HL-60 (cell line): Measurements from ENCODE around the gene BAD.
A peak's percentile ranks its signal among the peaks of the same experiment; 100 is the strongest.

Experiments
- DNase-seq, 2 experiments: peaks; one replicate each; pipeline ENCODE4 v3.0.0-alpha.2; 2010 to 2020; ENCODE audit warnings: low read depth in 1 of 2, low spot score in 1 of 2
- H3K27ac ChIP-seq: fragments of 250-450 bp; sonication (Bioruptor Pico); replicated peaks from 2 replicates; pipeline ENCODE4 v1.5.1; 2020; ENCODE audit warnings: mild to moderate bottlenecking, moderate library complexity
- H3K27me3 ChIP-seq: fragments of 250-450 bp; sonication (Bioruptor Pico); 2 replicates; pipeline ENCODE4 v1.5.1; 2021; ENCODE audit warnings: mild to moderate bottlenecking, moderate library complexity; ENCODE audit not compliant: insufficient read depth, poor library complexity, severe bottlenecking
- H3K4me3 ChIP-seq: replicated peaks from 2 replicates; pipeline ENCODE4 v1.5.1; 2011; ENCODE audit warnings: mild to moderate bottlenecking, control low read depth, low read length; ENCODE audit not compliant: insufficient read depth
- GABPA ChIP-seq: IDR thresholded peaks from 2 replicates; pipeline ENCODE4 v1.6.1; 2012; ENCODE audit warnings: low read depth
- POLR2AphosphoS5 ChIP-seq: IDR thresholded peaks from 2 replicates; pipeline ENCODE4 v1.6.1; 2012; ENCODE audit warnings: low read depth
- SPI1 ChIP-seq: IDR thresholded peaks from 2 replicates; pipeline ENCODE4 v1.6.1; 2012; ENCODE audit warnings: low read depth, mild to moderate bottlenecking, borderline replicate concordance
- long read RNA-seq: library from polyadenylated mRNA; unstranded; transcript quantifications from one replicate; pipeline ENCODE4 v2.0.0, GENCODE V29; 2020
- TF ChIP-seq, protein P1 (sequence below): IDR thresholded peaks from 2 replicates; pipeline ENCODE4 v1.6.1; 2012; ENCODE audit warnings: low read depth; ENCODE audit not compliant: insufficient replicate concordance
- TF ChIP-seq, protein P2 (sequence below): IDR thresholded peaks from one replicate; pipeline ENCODE4 v1.5.1; 2011; ENCODE audit warnings: low read length, control low read depth, inconsistent platforms; ENCODE audit not compliant: insufficient read depth

The BAD gene
- long read RNA-seq, transcript BAD-201 (4 exons, 929 nt): major isoform, 57 of 72 reads
- long read RNA-seq, partial matches to known transcripts: 0 of 72 reads
- long read RNA-seq, other reads (novel, unspliced or antisense): 12 of 72 reads

DNA sequence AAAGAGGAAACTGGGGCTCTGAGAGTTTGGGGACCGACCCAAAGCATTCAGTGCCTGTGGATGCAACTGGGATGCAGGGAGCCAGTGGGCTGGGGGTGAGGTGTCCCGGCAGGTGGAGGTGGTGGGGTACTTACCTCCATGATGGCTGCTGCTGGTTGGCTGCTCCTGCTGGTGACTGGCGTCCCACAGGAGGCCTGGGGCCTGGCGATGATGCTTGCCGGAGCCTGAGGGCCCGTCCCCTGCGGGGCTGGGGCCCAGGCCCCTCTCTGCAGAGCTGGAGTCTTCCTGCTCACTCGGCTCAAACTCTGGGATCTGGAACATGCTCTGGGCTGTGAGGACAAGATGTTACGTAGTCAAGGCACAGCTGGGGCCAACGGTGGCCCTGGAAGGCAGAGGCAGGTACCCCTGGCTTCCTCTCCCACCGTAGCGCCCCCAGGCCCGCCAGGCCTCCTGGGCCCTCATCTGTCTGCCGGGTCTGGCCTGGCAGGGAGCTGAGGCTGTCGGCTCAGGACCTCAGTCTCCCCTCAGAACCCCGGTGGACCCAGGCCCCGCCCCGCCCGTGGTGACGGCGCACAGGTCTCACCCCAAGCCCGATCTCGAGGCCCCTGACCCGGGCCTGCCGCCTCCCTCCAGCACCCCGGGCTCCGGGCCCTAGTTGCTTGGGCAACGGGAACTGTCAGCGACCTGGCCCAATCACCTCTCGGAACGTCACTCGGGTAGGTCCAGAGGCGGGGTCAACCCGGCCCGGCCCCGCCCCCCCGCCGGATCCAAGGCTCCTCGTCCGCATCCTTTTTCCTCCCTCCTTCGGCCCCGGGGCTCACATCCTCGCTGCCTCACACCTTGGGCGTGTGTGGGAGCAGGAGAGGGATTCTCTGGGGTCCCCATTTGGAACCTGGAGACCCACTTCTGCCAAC lies at the start of gene BAD:
TSS of gene BAD (minus strand) at position 618 of the 914 bp plus-strand sequence. CDS start at position 321, 297 bp downstream.
- no peaks in the 10 kb centered on the region for H3K27me3 ChIP-seq
- peak within 1 kb of the TSS; percentile 79 for H3K4me3 ChIP-seq
- TF ChIP-seq SPI1: no peak
- peak; percentile 21; the same call in 1 of the 2 replicates for TF ChIP-seq POLR2AphosphoS5
- H3K27ac ChIP-seq: peak within 1 kb of the TSS; percentile 77
- peak; percentile 93 to 95 for DNase-seq

DNA sequence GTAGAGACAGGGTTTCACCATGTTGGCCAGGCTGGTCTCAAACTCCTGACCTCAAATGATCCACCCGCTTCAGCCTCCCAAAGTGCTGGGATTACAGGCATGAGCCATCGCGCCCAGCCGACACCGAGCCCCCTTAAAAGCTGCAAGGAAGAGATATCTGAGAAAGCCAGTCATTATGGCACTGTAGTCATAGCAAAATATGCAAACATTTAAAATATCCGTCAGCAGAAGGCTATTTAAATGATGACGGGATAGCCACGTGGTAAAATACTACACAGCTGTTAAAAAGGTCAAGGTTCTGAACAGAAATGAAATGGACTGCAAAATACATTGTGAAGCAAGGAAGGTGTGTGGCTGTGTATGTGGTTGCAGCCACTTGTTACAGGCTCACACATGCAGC lies 49.1 kb upstream of the BAD start:
- Histone ChIP-seq H3K4me3 (no peak overlapping the region), H3K27me3 (no peaks in the 10 kb centered on the region), H3K27ac (no peak overlapping the region)
- TF ChIP-seq, protein P1, sequence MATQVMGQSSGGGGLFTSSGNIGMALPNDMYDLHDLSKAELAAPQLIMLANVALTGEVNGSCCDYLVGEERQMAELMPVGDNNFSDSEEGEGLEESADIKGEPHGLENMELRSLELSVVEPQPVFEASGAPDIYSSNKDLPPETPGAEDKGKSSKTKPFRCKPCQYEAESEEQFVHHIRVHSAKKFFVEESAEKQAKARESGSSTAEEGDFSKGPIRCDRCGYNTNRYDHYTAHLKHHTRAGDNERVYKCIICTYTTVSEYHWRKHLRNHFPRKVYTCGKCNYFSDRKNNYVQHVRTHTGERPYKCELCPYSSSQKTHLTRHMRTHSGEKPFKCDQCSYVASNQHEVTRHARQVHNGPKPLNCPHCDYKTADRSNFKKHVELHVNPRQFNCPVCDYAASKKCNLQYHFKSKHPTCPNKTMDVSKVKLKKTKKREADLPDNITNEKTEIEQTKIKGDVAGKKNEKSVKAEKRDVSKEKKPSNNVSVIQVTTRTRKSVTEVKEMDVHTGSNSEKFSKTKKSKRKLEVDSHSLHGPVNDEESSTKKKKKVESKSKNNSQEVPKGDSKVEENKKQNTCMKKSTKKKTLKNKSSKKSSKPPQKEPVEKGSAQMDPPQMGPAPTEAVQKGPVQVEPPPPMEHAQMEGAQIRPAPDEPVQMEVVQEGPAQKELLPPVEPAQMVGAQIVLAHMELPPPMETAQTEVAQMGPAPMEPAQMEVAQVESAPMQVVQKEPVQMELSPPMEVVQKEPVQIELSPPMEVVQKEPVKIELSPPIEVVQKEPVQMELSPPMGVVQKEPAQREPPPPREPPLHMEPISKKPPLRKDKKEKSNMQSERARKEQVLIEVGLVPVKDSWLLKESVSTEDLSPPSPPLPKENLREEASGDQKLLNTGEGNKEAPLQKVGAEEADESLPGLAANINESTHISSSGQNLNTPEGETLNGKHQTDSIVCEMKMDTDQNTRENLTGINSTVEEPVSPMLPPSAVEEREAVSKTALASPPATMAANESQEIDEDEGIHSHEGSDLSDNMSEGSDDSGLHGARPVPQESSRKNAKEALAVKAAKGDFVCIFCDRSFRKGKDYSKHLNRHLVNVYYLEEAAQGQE: no peak
- TF ChIP-seq, protein P2, sequence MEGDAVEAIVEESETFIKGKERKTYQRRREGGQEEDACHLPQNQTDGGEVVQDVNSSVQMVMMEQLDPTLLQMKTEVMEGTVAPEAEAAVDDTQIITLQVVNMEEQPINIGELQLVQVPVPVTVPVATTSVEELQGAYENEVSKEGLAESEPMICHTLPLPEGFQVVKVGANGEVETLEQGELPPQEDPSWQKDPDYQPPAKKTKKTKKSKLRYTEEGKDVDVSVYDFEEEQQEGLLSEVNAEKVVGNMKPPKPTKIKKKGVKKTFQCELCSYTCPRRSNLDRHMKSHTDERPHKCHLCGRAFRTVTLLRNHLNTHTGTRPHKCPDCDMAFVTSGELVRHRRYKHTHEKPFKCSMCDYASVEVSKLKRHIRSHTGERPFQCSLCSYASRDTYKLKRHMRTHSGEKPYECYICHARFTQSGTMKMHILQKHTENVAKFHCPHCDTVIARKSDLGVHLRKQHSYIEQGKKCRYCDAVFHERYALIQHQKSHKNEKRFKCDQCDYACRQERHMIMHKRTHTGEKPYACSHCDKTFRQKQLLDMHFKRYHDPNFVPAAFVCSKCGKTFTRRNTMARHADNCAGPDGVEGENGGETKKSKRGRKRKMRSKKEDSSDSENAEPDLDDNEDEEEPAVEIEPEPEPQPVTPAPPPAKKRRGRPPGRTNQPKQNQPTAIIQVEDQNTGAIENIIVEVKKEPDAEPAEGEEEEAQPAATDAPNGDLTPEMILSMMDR: no peak
- TF ChIP-seq GABPA (no peak), SPI1 (no peak), POLR2AphosphoS5 (no peak)
- DNase-seq: no peak

DNA sequence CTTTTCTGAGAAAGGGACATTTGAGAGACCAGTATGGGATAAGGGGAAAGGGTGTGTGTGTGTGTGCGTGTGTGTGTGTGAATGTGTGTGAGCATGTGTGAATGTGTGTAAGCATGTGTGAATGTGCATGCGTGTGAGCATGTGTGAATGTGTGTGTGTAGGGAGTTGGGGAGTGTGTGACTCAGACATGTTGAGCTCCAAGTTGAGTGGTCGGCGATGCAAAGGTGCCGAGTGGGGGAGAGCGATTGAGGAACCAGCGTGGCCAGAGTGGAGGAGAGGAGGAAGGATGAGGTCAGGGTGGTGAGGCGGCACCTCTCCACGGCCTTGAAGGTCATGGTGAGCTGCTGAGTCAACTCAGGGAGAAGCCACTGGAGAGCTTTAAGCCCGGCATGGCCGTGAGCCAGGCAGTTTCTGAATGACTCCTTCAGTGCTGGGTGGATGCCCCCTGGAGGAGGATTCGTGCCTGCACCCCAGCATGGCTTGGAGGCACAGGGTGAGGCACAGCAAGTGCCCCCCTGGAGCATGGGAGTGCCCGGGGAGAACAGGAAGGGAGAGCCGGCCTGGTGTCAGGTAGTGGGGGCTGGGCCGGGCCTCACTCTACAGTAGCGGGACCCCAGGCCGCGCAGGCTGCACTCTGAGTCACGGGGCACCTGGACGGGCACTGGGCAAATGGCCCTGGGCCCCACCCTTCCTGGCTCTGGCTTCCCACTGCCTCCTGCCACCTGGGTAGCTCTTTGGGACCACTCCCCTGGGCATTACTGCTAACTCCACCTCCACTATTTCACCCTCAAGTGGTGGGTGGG lies 47.3 kb upstream of the BAD start:
- no peaks in the 10 kb centered on the region for H3K27me3 ChIP-seq
- TF ChIP-seq POLR2AphosphoS5: peak; percentile 59
- no peak for TF ChIP-seq SPI1
- TF ChIP-seq, protein P2: peak; percentile 82
- no peak overlapping the region for H3K4me3 ChIP-seq
- DNase-seq: peak; percentile 90 to 96
- H3K27ac ChIP-seq: peak overlapping the region; percentile 48

DNA sequence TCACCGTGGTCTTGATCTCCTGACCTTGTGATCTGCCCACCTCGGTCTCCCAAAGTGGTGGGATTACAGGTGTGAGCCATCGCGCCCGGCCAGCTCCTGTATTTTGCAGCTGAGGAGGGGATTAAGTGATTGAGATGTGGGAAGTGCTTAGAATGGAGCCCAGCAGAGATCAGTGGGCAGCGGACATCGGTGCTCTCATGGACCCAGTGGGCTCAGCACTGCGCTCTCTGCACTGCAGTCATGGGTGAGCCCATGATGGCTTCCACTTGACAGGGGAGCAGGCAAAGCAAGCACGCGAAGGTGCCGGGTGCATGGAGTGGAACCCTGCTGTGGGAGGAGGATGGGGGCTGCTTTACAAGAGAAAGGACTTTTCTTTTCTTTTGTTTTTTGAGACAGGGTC lies 46.4 kb upstream of the BAD start:
- TF ChIP-seq SPI1: no peak
- TF ChIP-seq POLR2AphosphoS5: no peak
- TF ChIP-seq, protein P1: no peak
- TF ChIP-seq, protein P2: no peak
- TF ChIP-seq GABPA: no peak
- H3K27me3 ChIP-seq: no peaks in the 10 kb centered on the region
- no peak overlapping the region; the same call in 1 of the 2 replicates for H3K27ac ChIP-seq
- no peak for DNase-seq
- no peak overlapping the region for H3K4me3 ChIP-seq
